Liver (tissue), 9 donors: ENCODE data around the gene MAMDC4. TPM values are rescaled to one million over a fixed set of nuclear protein-coding genes. Genes with fewer than 3 reads are reported as not detected.
"Not testable (repeated sequence)": the region's sequence is repeated elsewhere in the genome, so short reads cannot be mapped to it uniquely, and the experiment has no call there.

Experiments
- DNase-seq: peaks from one replicate; pipeline ENCODE4 v3.0.0-alpha.2; 2017; ENCODE audit warnings: low spot score
- H3K27ac ChIP-seq, 2 donors: one replicate each; pipeline ENCODE4 v1.7.0; 2013; ENCODE audit warnings: inconsistent platforms in 2 of 2, low read length in 2 of 2, control low read depth in 1 of 2, low read depth in 1 of 2, mild to moderate bottlenecking in 1 of 2
- H3K27me3 ChIP-seq, 4 donors: one replicate each; pipeline versions ENCODE4 v1.6.1 to v1.7.0; 2013; ENCODE audit warnings: low read length in 3 of 4, inconsistent platforms in 1 of 4, mild to moderate bottlenecking in 1 of 4, moderate library complexity in 1 of 4; ENCODE audit not compliant: control insufficient read depth in 4 of 4, insufficient read depth in 4 of 4
- H3K36me3 ChIP-seq, 4 donors: one replicate each; pipeline versions ENCODE4 v1.6.1 to v1.7.0; 2013; ENCODE audit warnings: low read length in 3 of 4, mild to moderate bottlenecking in 3 of 4, low read depth in 1 of 4, moderate library complexity in 1 of 4; ENCODE audit not compliant: control insufficient read depth in 4 of 4, insufficient read depth in 3 of 4
- H3K4me1 ChIP-seq, 4 donors: one replicate each; pipeline versions ENCODE4 v1.6.1 to v1.7.0; 2013; ENCODE audit warnings: low read length in 3 of 4, mild to moderate bottlenecking in 3 of 4, moderate library complexity in 1 of 4; ENCODE audit not compliant: control insufficient read depth in 4 of 4, insufficient read depth in 4 of 4
- H3K4me3 ChIP-seq, 3 donors: one replicate each; pipeline versions ENCODE4 v1.6.1 to v1.7.0; 2013; ENCODE audit warnings: low read length in 3 of 3, control low read depth in 1 of 3, low read depth in 1 of 3, mild to moderate bottlenecking in 1 of 3
- H3K9ac ChIP-seq, 2 donors: one replicate each; pipeline ENCODE4 v1.7.0; 2013; ENCODE audit warnings: low read length in 2 of 2, mild to moderate bottlenecking in 2 of 2, moderate library complexity in 2 of 2, control low read depth in 1 of 2, low read depth in 1 of 2
- H3K9me3 ChIP-seq, 4 donors: one replicate each; pipeline versions ENCODE4 v1.6.1 to v1.7.0; 2013; ENCODE audit warnings: low read length in 3 of 4; ENCODE audit not compliant: control insufficient read depth in 4 of 4
- EGR1 ChIP-seq, 2 donors: IDR thresholded peaks; 2 replicates each; pipeline ENCODE4 v1.6.1; 2016 to 2018; ENCODE audit warnings: antibody characterized with exemption in 2 of 2, low read depth in 2 of 2
- FOXA1 ChIP-seq: IDR thresholded peaks from 2 replicates; pipeline ENCODE4 v1.6.1; 2016; ENCODE audit warnings: antibody characterized with exemption
- FOXA2 ChIP-seq: IDR thresholded peaks from 2 replicates; pipeline ENCODE4 v1.6.1; 2016; ENCODE audit warnings: antibody characterized with exemption
- GABPA ChIP-seq, 2 donors: IDR thresholded peaks in 1 of 2; conservative IDR thresholded peaks in 1 of 2; 2 replicates each; pipeline ENCODE4 v1.6.1; 2016; ENCODE audit warnings: antibody characterized with exemption in 2 of 2, mild to moderate bottlenecking in 1 of 2, moderate library complexity in 1 of 2
- NR2F2 ChIP-seq: IDR thresholded peaks from 2 replicates; pipeline ENCODE4 v1.6.1; 2016; ENCODE audit warnings: antibody characterized with exemption
- RAD21 ChIP-seq, 2 donors: IDR thresholded peaks; 2 replicates each; pipeline ENCODE4 v1.6.1; 2016; ENCODE audit warnings: antibody characterized with exemption in 2 of 2, mild to moderate bottlenecking in 2 of 2
- RXRA ChIP-seq, 2 donors: IDR thresholded peaks; 2 replicates each; pipeline ENCODE4 v1.6.1; 2017 to 2018; ENCODE audit warnings: antibody characterized with exemption in 2 of 2, mild to moderate bottlenecking in 1 of 2
- SP1 ChIP-seq: IDR thresholded peaks from 2 replicates; pipeline ENCODE4 v1.6.1; 2018; ENCODE audit warnings: antibody characterized with exemption, mild to moderate bottlenecking
- WGBS: extraction: QIAGEN DNeasy Blood & Tissue Kit; methylation state at CpG from one replicate; pipeline ENCODE4 v1.1.7; 2013; 5-methylcytosine and 5-hydroxymethylcytosine counted together
- polyA plus RNA-seq, 2 donors: library from polyadenylated mRNA; stranded (reverse) in 1 of 2; unstranded in 1 of 2; fragments of 200-250 nt in 1 of 2; fragments of >200 nt in 1 of 2; fragmentation: Nextera tagmentation in 1 of 2; extraction: Ambion mirVana in 1 of 2; gene quantifications; one replicate each; pipeline versions ENCODE4 v1.2.1 to v1.2.3, GENCODE V29; 2013 to 2015
- total RNA-seq, 2 donors: library from RNA; depleted of rRNA; stranded (reverse); fragments of >200 nt; gene quantifications; one replicate each; pipeline ENCODE4 v1.2.3, GENCODE V29; 2014
- TF ChIP-seq, protein P1 (sequence below): IDR thresholded peaks from 2 replicates; pipeline ENCODE4 v1.6.1; 2016; ENCODE audit warnings: antibody characterized with exemption
- TF ChIP-seq, protein P2 (sequence below): IDR thresholded peaks from 2 replicates; pipeline ENCODE4 v1.6.1; 2016; ENCODE audit warnings: antibody characterized with exemption, mild to moderate bottlenecking
- TF ChIP-seq, protein P3 (sequence below): IDR thresholded peaks from 2 replicates; pipeline ENCODE4 v1.6.1; 2016; ENCODE audit warnings: antibody characterized with exemption
- donor health status: healthy.
- donor health status: healthy.
- donor health status: healthy.
- donor health status: healthy.
- donor health status: healthy.

The MAMDC4 gene
- total and polyA plus RNA-seq, 4 donors: 2.4 to 8.1 (median 3.9) TPM

DNA sequence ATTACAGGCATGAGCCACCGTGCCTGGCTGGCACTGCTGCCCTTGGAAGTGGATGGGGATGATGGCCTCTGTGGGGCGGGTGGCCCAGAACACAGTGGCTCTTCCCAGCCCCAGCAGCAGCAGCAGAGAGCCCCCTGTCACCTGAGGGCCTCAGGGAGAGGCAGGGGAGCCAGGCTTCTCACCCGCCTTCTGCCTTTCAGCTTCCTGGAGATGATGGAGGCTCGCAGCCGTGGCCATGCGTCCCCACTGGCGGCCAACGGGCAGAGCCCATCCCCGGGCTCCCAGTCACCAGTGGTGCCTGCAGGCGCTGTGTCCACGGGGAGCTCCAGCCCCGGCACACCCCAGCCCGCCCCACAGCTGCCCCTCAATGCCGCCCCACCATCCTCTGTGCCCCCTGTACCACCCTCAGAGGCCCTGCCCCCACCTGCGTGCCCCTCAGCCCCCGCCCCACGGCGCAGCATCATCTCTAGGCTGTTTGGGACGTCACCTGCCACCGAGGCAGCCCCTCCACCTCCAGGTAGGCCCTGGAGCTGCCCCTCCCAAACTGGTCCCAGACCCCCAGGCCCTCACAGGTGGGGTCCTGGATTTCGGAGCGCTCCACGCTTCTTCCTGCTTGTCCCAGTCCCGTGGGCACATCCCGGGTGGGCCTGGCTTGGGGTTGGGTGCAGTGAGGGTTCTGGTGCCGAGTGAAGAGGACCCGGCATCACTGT lies 14.8 kb upstream of the MAMDC4 start:
- Histone ChIP-seq H3K9ac (no peak overlapping the region), H3K9me3 (no peaks in the 10 kb centered on the region), H3K4me3 (no peak overlapping the region), H3K4me1 (peaks cover 12 to 20% (median 18%) of the 10 kb centered on the region in 4 donors), H3K27me3 (no peaks in the 10 kb centered on the region), H3K36me3 (peaks cover 5 to 16% (median 12%) of the 10 kb centered on the region in 4 donors), H3K27ac (no peak overlapping the region)
- TF ChIP-seq FOXA1 (no peak), GABPA (IDR thresholded peaks at IDR 0.05 in 1 of 2, conservative IDR thresholded peaks at IDR 0.05 in 1 of 2) (no peak), RXRA (IDR thresholded peaks at IDR 0.05) (no peak), NR2F2 (no peak), FOXA2 (no peak)
- TF ChIP-seq, protein P1, sequence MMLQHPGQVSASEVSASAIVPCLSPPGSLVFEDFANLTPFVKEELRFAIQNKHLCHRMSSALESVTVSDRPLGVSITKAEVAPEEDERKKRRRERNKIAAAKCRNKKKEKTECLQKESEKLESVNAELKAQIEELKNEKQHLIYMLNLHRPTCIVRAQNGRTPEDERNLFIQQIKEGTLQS: no peak
- 91% methylated on average over 27 of the region's 27 CpGs for WGBS
- no peak for DNase-seq

DNA sequence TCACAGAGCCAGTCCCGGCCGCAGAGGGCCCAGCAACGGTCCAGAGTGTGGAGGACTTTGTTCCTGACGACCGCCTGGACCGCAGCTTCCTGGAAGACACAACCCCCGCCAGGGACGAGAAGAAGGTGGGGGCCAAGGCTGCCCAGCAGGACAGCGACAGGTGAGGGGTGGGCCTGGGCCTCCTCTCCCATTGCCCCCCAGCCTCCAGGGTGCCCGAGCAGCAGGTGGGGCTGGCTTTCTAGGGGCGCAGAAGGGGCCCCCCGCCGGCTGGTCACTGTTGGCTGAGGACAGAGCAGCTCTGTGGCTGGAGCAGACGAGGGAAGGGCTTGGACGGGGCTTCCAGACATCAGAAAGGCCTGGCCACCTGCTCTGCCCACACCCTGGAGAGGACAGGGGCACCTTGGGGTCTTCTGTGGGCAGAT lies 14.3 kb upstream of the MAMDC4 start:
- not testable (repeated sequence) for H3K27ac ChIP-seq
- H3K36me3 ChIP-seq: peaks cover 0 to 15% (median 9%) of the 10 kb centered on the region in 4 donors
- 86% methylated on average over 15 of the region's 15 CpGs for WGBS

DNA sequence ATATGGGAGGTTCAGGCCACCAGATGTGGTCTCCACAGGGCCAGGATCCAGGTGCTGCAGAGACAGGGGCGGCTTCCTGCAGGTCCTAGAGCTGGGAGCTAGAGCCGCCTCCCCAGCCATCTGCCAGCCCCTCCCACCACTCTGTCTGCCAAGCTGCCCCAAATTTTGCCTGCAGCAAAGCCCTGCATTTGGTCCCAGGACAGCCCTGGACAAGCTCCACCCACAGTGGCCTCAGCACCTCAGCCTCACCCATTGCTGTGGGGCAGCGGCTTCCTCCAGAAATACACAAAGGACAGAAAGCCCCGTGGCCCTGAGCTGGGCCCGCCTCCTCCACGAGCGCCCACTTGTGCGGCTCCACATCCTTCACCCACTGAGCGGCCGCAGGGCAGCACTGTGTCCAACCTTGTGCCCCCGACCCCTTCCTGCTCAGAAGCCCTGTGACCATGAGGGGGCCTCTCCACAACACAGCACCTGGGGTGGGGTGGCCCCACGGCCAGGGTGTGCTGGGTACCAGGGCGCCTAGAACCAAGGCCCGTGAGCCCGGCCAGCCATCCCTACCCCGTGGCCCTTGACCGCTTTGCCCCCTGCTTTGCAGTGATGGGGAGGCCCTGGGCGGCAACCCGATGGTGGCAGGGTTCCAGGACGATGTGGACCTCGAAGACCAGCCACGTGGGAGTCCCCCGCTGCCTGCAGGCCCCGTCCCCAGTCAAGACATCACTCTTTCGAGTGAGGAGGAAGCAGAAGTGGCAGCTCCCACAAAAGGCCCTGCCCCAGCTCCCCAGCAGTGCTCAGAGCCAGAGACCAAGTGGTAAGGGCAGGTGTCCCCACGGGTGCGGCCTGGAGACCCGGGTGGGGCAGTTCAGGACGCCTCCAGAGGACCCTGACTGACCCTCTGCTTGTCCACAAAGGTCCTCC lies 13.6 kb upstream of the MAMDC4 start:
- TF ChIP-seq FOXA2: no peak
- TF ChIP-seq, protein P2, sequence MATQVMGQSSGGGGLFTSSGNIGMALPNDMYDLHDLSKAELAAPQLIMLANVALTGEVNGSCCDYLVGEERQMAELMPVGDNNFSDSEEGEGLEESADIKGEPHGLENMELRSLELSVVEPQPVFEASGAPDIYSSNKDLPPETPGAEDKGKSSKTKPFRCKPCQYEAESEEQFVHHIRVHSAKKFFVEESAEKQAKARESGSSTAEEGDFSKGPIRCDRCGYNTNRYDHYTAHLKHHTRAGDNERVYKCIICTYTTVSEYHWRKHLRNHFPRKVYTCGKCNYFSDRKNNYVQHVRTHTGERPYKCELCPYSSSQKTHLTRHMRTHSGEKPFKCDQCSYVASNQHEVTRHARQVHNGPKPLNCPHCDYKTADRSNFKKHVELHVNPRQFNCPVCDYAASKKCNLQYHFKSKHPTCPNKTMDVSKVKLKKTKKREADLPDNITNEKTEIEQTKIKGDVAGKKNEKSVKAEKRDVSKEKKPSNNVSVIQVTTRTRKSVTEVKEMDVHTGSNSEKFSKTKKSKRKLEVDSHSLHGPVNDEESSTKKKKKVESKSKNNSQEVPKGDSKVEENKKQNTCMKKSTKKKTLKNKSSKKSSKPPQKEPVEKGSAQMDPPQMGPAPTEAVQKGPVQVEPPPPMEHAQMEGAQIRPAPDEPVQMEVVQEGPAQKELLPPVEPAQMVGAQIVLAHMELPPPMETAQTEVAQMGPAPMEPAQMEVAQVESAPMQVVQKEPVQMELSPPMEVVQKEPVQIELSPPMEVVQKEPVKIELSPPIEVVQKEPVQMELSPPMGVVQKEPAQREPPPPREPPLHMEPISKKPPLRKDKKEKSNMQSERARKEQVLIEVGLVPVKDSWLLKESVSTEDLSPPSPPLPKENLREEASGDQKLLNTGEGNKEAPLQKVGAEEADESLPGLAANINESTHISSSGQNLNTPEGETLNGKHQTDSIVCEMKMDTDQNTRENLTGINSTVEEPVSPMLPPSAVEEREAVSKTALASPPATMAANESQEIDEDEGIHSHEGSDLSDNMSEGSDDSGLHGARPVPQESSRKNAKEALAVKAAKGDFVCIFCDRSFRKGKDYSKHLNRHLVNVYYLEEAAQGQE: no peak
- no peak for TF ChIP-seq SP1
- TF ChIP-seq, protein P1: no peak
- no peak for TF ChIP-seq RAD21 (IDR thresholded peaks at IDR 0.05)
- TF ChIP-seq, protein P3, sequence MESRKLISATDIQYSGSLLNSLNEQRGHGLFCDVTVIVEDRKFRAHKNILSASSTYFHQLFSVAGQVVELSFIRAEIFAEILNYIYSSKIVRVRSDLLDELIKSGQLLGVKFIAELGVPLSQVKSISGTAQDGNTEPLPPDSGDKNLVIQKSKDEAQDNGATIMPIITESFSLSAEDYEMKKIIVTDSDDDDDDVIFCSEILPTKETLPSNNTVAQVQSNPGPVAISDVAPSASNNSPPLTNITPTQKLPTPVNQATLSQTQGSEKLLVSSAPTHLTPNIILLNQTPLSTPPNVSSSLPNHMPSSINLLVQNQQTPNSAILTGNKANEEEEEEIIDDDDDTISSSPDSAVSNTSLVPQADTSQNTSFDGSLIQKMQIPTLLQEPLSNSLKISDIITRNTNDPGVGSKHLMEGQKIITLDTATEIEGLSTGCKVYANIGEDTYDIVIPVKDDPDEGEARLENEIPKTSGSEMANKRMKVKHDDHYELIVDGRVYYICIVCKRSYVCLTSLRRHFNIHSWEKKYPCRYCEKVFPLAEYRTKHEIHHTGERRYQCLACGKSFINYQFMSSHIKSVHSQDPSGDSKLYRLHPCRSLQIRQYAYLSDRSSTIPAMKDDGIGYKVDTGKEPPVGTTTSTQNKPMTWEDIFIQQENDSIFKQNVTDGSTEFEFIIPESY: no peak
- TF ChIP-seq EGR1 (IDR thresholded peaks at IDR 0.05; ENCODE audit: low read depth in 2 of 2): no peak
- TF ChIP-seq RXRA (IDR thresholded peaks at IDR 0.05): no peak
- H3K9ac ChIP-seq: no peak overlapping the region
- H3K4me1 ChIP-seq: peaks cover 16 to 31% (median 27%) of the 10 kb centered on the region in 4 donors
- H3K27me3 ChIP-seq: no peaks in the 10 kb centered on the region
- no peaks in the 10 kb centered on the region for H3K9me3 ChIP-seq
- H3K27ac ChIP-seq: no peak overlapping the region
- no peak overlapping the region for H3K4me3 ChIP-seq
- H3K36me3 ChIP-seq: peaks cover 0 to 15% (median 9%) of the 10 kb centered on the region in 4 donors
- DNase-seq: no peak
- 90% methylated on average over 29 of the region's 29 CpGs for WGBS

More for the DNA sequence above, 14.3 kb upstream of the MAMDC4 start:
- not testable (repeated sequence) for H3K9ac ChIP-seq, DNase-seq, H3K4me3 ChIP-seq, H3K9me3 ChIP-seq, H3K27me3 ChIP-seq
- peaks cover 13 to 24% (median 22%) of the 10 kb centered on the region in 4 donors for H3K4me1 ChIP-seq
